Neural cell (in vitro differentiated cells): ENCODE data around the gene ZNF467. TPM values are rescaled to one million over a fixed set of nuclear protein-coding genes. Genes with fewer than 3 reads are reported as not detected.

Source experiments
- H2AFZ ChIP-seq: fragments of 200-600, 300-800 bp; sonication (generic), shearing (Covaris generic); 2 replicates; pipeline ENCODE4 v1.6.0; 2014; ENCODE audit warnings: low read depth, mild to moderate bottlenecking, antibody characterized with exemption, low read length, moderate library complexity
- H3F3A ChIP-seq: fragments of 200-600 bp; shearing (Covaris generic); 2 replicates; pipeline ENCODE4 v1.6.1; 2016; ENCODE audit warnings: mild to moderate bottlenecking, moderate library complexity, mixed read lengths, antibody characterized with exemption, low read length; ENCODE audit not compliant: insufficient read depth, poor library complexity, severe bottlenecking
- H3K27ac ChIP-seq: fragments of 200-600, 300-800 bp; sonication (generic), shearing (Covaris generic); 2 replicates; pipeline ENCODE4 v1.5.1; 2014; ENCODE audit warnings: mild to moderate bottlenecking, low read length, moderate library complexity
- H3K27me3 ChIP-seq: fragments of 300-800, 200-600 bp; sonication (generic), shearing (Covaris generic); 2 replicates; pipeline ENCODE4 v1.6.0; 2014; ENCODE audit warnings: mild to moderate bottlenecking, low read depth, low read length, moderate library complexity; ENCODE audit not compliant: insufficient read depth
- H3K36me3 ChIP-seq: fragments of 300-800, 200-600 bp; sonication (generic), shearing (Covaris generic); 2 replicates; pipeline ENCODE4 v1.5.1; 2014; ENCODE audit warnings: mild to moderate bottlenecking, antibody characterized with exemption, low read length, moderate library complexity; ENCODE audit not compliant: insufficient read depth
- H3K4me2 ChIP-seq: fragments of 300-800, 200-600 bp; sonication (generic), shearing (Covaris generic); 2 replicates; pipeline ENCODE4 v1.6.0; 2014; ENCODE audit warnings: mild to moderate bottlenecking, low read length
- H3K4me3 ChIP-seq: fragments of 300-800, 200-600 bp; sonication (generic), shearing (Covaris generic); 2 replicates; pipeline ENCODE4 v1.5.1; 2014; ENCODE audit warnings: mild to moderate bottlenecking, low read length, moderate library complexity
- H3K79me2 ChIP-seq: fragments of 200-600 bp; shearing (Covaris generic); replicated peaks from 2 replicates; pipeline ENCODE4 v1.6.0; 2014; ENCODE audit warnings: mild to moderate bottlenecking, low read length, moderate library complexity; ENCODE audit not compliant: insufficient read depth
- H3K9ac ChIP-seq: fragments of 300-800, 200-600 bp; sonication (generic), shearing (Covaris generic); 2 replicates; pipeline ENCODE4 v1.6.1; 2016; ENCODE audit warnings: mild to moderate bottlenecking, low read length, mixed read lengths
- H3K9me2 ChIP-seq: fragments of 200-600 bp; shearing (Covaris generic); 2 replicates; pipeline ENCODE4 v1.6.1; 2016; ENCODE audit warnings: mild to moderate bottlenecking, low read length, mixed read lengths; ENCODE audit not compliant: insufficient read depth
- H3K9me3 ChIP-seq: fragments of 200-600, 300-800 bp; sonication (generic), shearing (Covaris generic); 2 replicates; pipeline ENCODE4 v1.6.1; 2016; ENCODE audit warnings: mild to moderate bottlenecking, mixed run types, low read length, moderate library complexity, mixed read lengths
- H4K20me1 ChIP-seq: fragments of 200-600 bp; shearing (Covaris generic); 2 replicates; pipeline ENCODE4 v1.6.1; 2016; ENCODE audit warnings: mild to moderate bottlenecking, mixed run types; ENCODE audit not compliant: insufficient read depth
- CTCF ChIP-seq: fragments of 450-650 bp; IDR thresholded peaks from 2 replicates; pipeline ENCODE4 v1.5.1; 2014; ENCODE audit warnings: antibody characterized with exemption, mild to moderate bottlenecking, moderate library complexity; ENCODE audit not compliant: poor library complexity, severe bottlenecking
- EP300 ChIP-seq: fragments of 450-650 bp; conservative IDR thresholded peaks from 2 replicates; pipeline ENCODE4 v1.6.1; 2014; ENCODE audit warnings: antibody characterized with exemption, mild to moderate bottlenecking, moderate library complexity; ENCODE audit not compliant: poor library complexity, severe bottlenecking
- EZH2 ChIP-seq: fragments of 200-600, 300-800 bp; shearing (Covaris generic), sonication (generic); IDR thresholded peaks from 2 replicates; pipeline ENCODE4 v1.6.1; 2014; ENCODE audit warnings: antibody characterized with exemption, low read length, borderline replicate concordance, mild to moderate bottlenecking; ENCODE audit not compliant: insufficient read depth, poor library complexity, severe bottlenecking
- MXI1 ChIP-seq: fragments of 450-650 bp; conservative IDR thresholded peaks from 2 replicates; pipeline ENCODE4 v1.6.1; 2014; ENCODE audit warnings: antibody characterized with exemption, mild to moderate bottlenecking; ENCODE audit not compliant: poor library complexity, severe bottlenecking
- POLR2AphosphoS5 ChIP-seq: IDR thresholded peaks from 2 replicates; pipeline ENCODE4 v1.6.1; 2012
- RAD21 ChIP-seq: fragments of 450-650 bp; conservative IDR thresholded peaks from 2 replicates; pipeline ENCODE4 v1.6.1; 2014; ENCODE audit warnings: antibody characterized with exemption, mild to moderate bottlenecking, moderate library complexity
- REST ChIP-seq: IDR thresholded peaks from 2 replicates; pipeline ENCODE4 v1.6.1; 2012; ENCODE audit warnings: borderline replicate concordance
- SMC3 ChIP-seq: fragments of 450-650 bp; conservative IDR thresholded peaks from 2 replicates; pipeline ENCODE4 v1.6.1; 2014; ENCODE audit warnings: antibody characterized with exemption, mild to moderate bottlenecking, moderate library complexity; ENCODE audit not compliant: poor library complexity
- TAF1 ChIP-seq: IDR thresholded peaks from 2 replicates; pipeline ENCODE4 v1.6.1; 2012; ENCODE audit warnings: low read depth
- polyA plus RNA-seq: library from polyadenylated mRNA; depleted of rRNA; stranded (reverse); fragments of >200 nt; gene quantifications from 2 replicates; pipeline ENCODE4 v1.2.3, GENCODE V29; 2014

ZNF467 gene
- polyA plus RNA-seq, 1 donor from 2014 or later = 11.9 TPM

GRCh38 chr7:149732611-149733010 lies 40.8 kb downstream of the ZNF467 start:
- no peaks in the 10 kb centered on the region for H3K9me2 ChIP-seq
- H3K4me2 ChIP-seq = no peak overlapping the region
- no peak overlapping the region for H3K27ac ChIP-seq
- H3K36me3 ChIP-seq = no peaks in the 10 kb centered on the region
- no peaks in the 10 kb centered on the region for H3K9me3 ChIP-seq
- no peaks in the 10 kb centered on the region for H4K20me1 ChIP-seq
- H3K4me3 ChIP-seq = no peak overlapping the region
- no peak overlapping the region for H2AFZ ChIP-seq
- H3F3A ChIP-seq = no peaks in the 10 kb centered on the region
- no peaks in the 10 kb centered on the region for H3K27me3 ChIP-seq
- TF ChIP-seq MXI1 (no peak), EZH2 (no peak), TAF1 (no peak)
- H3K9ac ChIP-seq = no peak overlapping the region
- H3K79me2 ChIP-seq = no peaks in the 10 kb centered on the region

- no peaks in the 10 kb centered on the region for H3K9me3 ChIP-seq
- H3K27me3 ChIP-seq = no peaks in the 10 kb centered on the region
- H3K4me2 ChIP-seq = no peak overlapping the region
- H4K20me1 ChIP-seq = no peaks in the 10 kb centered on the region
- TF ChIP-seq EP300 = no peak
- TF ChIP-seq RAD21 = no peak
- TF ChIP-seq SMC3 = no peak
- TF ChIP-seq REST = no peak
- TF ChIP-seq CTCF = no peak
- no peak for TF ChIP-seq POLR2AphosphoS5
- TF ChIP-seq EZH2 = no peak
- TF ChIP-seq TAF1 = no peak
- no peak for TF ChIP-seq MXI1
- no peaks in the 10 kb centered on the region for H3F3A ChIP-seq
- H3K27ac ChIP-seq = no peak overlapping the region
- no peak overlapping the region for H3K9ac ChIP-seq
- H2AFZ ChIP-seq = no peak overlapping the region
- H3K79me2 ChIP-seq = no peaks in the 10 kb centered on the region
- H3K36me3 ChIP-seq = no peaks in the 10 kb centered on the region
- H3K4me3 ChIP-seq = no peak overlapping the region
- no peaks in the 10 kb centered on the region for H3K9me2 ChIP-seq
Measured at GRCh38 chr7:149732111-149732561, 41.3 kb downstream of the ZNF467 start.
